Cardiac muscle cell (in vitro differentiated cells and primary cell): ENCODE measurements around the gene RPP14. TPM values are rescaled to one million over a fixed set of nuclear protein-coding genes. Genes with fewer than 3 reads are reported as not detected.
A peak's percentile ranks its signal among the peaks of the same experiment; 100 is the strongest.

Source experiments
- DNase-seq, 2 donors: peaks; one replicate each; pipeline versions ENCODE4 v3.0.0 to v3.0.0-alpha.2; 2010 to 2017; ENCODE audit warnings: low read depth in 1 of 2, low spot score in 1 of 2
- H3K27ac ChIP-seq: fragments of 200-600 bp; sonication (generic); 2 replicates; pipeline ENCODE4 v1.5.1; 2016
- H3K27me3 ChIP-seq: fragments of 200-600 bp; sonication (generic); 2 replicates; pipeline ENCODE4 v1.6.0; 2016; ENCODE audit warnings: control low read depth
- H3K36me3 ChIP-seq: fragments of 200-600 bp; sonication (generic); 2 replicates; pipeline ENCODE4 v1.5.1; 2016; ENCODE audit warnings: control low read depth
- H3K4me1 ChIP-seq: fragments of 200-600 bp; sonication (generic); 2 replicates; pipeline ENCODE4 v1.8.1; 2017; ENCODE audit warnings: low read depth, mild to moderate bottlenecking, mixed run types
- H3K4me3 ChIP-seq: fragments of 200-600 bp; sonication (generic); 2 replicates; pipeline ENCODE4 v1.5.1; 2016; ENCODE audit warnings: mild to moderate bottlenecking
- H3K9me3 ChIP-seq: fragments of 200-600 bp; sonication (generic); 2 replicates; pipeline ENCODE4 v1.5.1; 2017; ENCODE audit warnings: low read depth, mild to moderate bottlenecking, control low read depth
- CTCF ChIP-seq: IDR thresholded peaks from 2 replicates; pipeline ENCODE4 v1.5.1; 2012; ENCODE audit warnings: low read depth, mild to moderate bottlenecking, low read length
- polyA plus RNA-seq: library from polyadenylated mRNA; unstranded; fragments of >200 nt; fragmentation: Nextera tagmentation; extraction: Ambion mirVana; gene quantifications from 2 replicates; pipeline ENCODE4 v1.2.1, GENCODE V29; 2016
- total RNA-seq: library from RNA; depleted of rRNA; stranded (reverse); fragments of >200 nt; gene quantifications from 2 replicates; pipeline ENCODE4 v1.2.3, GENCODE V29; 2016

The RPP14 gene
- total and polyA plus RNA-seq, 2 experiments from 2014 or later = 11.1 to 14.2 TPM

- H3K27me3 ChIP-seq = no peaks in the 10 kb centered on the region
- peaks cover 4% of the 10 kb centered on the region for H3K36me3 ChIP-seq
- TF ChIP-seq CTCF = no peak
- H3K9me3 ChIP-seq = no peaks in the 10 kb centered on the region
- no peak overlapping the region for H3K27ac ChIP-seq
- H3K4me3 ChIP-seq = no peak overlapping the region
- H3K4me1 ChIP-seq = peaks cover 22% of the 10 kb centered on the region
- no peak for DNase-seq
These were observed 17.7 kb downstream of the RPP14 start for GRCh38 chr3:58323529-58324390.

GRCh38 chr3:58324391-58325390, 18.6 kb downstream of the RPP14 start:
- H3K27me3 ChIP-seq = no peaks in the 10 kb centered on the region
- TF ChIP-seq CTCF = no peak
- H3K36me3 ChIP-seq = no peaks in the 10 kb centered on the region
- no peaks in the 10 kb centered on the region for H3K9me3 ChIP-seq
- no peak for DNase-seq
- H3K4me3 ChIP-seq = no peak overlapping the region
- peaks cover 22% of the 10 kb centered on the region for H3K4me1 ChIP-seq
- peak overlapping the region; percentile 66 for H3K27ac ChIP-seq

GRCh38 chr3:58325525-58325992, 19.5 kb downstream of the RPP14 start:
- H3K9me3 ChIP-seq = no peaks in the 10 kb centered on the region
- H3K4me3 ChIP-seq = no peak overlapping the region
- H3K27ac ChIP-seq = peak overlapping the region; percentile 66
- peaks cover 22% of the 10 kb centered on the region for H3K4me1 ChIP-seq
- TF ChIP-seq CTCF = no peak
- no peaks in the 10 kb centered on the region for H3K27me3 ChIP-seq
- peak in 1 of 2 donors; percentile 14 for DNase-seq
- no peaks in the 10 kb centered on the region for H3K36me3 ChIP-seq

- Histone ChIP-seq H3K9me3 (no peaks in the 10 kb centered on the region), H3K36me3 (no peaks in the 10 kb centered on the region), H3K27me3 (no peaks in the 10 kb centered on the region), H3K27ac (no peak overlapping the region), H3K4me1 (peaks cover 22% of the 10 kb centered on the region), H3K4me3 (no peak overlapping the region)
- no peak for DNase-seq
- TF ChIP-seq CTCF = no peak
These were observed 20.3 kb downstream of the RPP14 start for GRCh38 chr3:58326267-58326900.
